ENCODE measurements around the gene GPR157.

The GPR157 gene

DNA sequence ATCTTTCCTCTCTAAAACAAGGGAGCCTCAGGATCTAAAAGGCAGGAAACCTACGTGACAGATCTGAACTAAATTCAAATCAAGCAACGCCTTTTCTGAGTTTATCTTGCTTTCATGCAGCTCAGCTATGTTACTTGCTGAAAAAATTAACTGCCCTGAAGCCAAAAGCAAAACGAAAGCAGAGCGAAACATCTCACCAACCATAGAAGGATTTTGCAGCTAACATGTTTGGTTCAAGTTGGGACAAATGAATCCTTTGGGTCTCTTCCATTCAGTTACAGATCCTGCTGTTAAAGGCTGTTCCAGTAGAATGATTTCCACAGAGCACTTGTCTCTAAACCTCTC lies 59.9 kb downstream of the GPR157 start:
- in situ Hi-C loops (cut with MboI; ENCODE audit: low sequenced_read_pairs): no loop called here

DNA sequence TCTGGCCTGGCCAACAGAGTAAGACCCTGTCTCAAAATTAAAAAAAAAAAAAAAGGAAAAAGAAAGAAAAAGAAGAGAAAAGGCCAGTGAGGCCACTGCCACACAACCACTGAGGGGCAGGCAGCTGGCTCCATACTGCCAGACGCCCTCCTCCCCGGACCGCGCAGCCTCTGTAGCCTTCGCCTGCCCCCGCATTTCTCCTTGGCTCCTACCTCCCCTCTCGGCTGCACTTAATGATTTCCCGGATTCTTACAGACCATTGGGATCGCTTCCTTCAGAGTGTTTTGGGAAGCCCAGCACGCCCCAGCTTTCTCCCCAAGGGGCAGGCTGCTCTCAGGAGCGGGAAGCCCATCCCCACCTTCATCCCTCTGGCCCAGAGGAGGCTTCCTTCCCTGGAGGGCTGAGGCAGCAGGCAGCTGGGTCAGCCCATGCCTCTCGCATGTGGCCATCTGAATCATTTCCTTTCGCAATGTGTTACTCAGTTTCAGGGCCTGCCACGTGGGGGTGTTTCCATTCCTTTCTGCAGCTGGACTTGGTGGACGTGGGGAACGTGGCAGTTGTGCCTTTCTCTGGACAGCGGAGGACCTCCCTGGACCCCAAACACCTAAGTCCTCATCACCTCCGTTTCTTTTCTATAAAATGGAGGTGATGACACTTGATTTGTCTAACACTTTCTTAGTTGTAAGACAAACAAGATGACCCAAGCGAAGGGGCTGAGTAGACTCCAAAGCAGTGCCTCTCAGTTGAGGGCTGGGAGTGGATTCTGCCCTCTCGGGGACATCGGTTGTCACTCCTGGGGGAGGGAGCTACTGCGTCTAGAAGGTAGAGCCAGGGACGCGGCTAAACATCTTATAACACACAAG lies 61.7 kb downstream of the GPR157 start:
- in situ Hi-C loops (cut with MboI; ENCODE audit: low sequenced_read_pairs): no loop called here

DNA sequence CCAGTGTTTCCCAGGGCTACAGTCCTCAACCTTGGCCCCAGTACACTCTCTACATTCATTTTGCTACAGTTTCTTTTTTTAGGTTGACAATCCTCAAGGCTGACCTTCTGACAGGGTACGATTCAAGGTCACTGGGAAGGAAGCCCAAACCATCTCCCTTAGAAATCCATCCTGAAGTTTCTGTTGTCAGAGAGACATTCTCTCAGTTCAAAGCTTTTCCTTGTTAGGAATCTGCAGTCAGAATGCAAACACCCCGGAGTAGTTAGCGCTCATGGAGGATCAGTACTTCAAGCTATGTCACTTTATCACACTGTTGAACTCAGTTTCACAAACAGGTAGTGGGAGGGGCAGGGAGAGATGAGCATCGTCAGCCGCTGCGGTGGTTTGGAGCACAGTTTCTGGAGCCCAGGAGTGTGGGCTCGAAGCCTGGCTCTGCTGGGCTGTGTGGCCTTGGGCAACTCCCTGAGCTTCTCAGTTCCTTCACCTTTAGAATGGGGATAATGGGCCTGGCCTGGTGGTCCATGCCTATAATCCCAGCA lies 63.6 kb downstream of the GPR157 start:
- in situ Hi-C loops (cut with MboI; ENCODE audit: low sequenced_read_pairs): no loop called here

DNA sequence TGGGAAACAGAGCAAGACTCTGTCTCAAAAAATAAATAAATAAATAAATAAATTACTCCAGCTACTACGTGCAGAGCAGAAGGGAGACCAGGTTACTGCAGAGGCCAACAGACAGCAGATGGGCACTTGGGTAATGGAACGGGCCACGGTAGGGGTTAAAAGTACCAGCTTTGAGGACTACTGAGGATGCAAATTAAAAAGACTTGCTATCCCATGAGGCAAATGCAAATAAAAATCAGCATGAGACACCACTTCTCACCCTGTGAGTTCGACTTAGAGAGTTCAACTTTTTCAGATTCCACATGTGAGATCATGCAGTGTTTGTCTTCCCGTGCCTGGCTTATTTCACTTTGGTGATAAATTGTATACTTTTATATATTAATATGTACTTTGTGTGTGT lies 66.1 kb downstream of the GPR157 start:
- in situ Hi-C loops (cut with MboI; ENCODE audit: low sequenced_read_pairs): no loop called here

GRCh38 chr1:9062021-9062471 lies 66.9 kb downstream of the GPR157 start:
- in situ Hi-C loops (cut with MboI; ENCODE audit: low sequenced_read_pairs): no loop called here

DNA sequence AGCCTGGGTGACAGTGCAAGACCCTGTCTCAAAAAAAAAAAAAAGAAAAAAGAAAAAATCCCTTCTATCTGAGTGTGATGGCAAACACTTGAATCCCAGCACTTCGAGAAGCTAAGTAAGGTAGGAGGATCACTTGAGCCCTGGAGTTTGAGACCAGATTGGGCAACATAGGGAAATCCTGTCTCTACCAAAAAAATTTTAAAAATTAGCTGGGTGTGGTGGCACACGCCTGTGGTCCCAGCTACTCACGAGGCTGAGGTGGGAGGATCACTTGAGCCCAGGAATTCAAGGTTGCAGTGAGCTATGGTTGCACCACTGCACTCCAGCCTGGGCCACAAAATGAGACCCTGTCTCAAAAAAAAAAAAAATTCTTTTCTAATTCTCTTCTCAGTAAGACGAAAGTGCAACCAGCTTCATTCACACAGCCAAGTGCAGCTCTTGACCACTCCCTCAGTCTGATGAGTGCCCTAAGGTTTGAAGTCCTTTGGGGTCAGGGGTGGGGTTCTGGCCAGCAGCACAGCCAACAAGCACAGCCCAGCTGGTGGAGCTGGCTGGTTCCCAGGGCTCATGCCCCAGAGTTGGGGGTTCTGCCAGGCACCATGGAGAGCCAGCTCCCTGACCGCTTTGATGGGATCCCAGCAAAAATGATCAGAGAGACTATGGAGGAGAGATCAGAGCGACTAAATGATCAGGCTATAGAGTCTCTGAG lies 67.5 kb downstream of the GPR157 start:
- in situ Hi-C loops (cut with MboI; ENCODE audit: low sequenced_read_pairs): no loop called here

GRCh38 chr1:9059891-9060744 lies 68.8 kb downstream of the GPR157 start:
- in situ Hi-C loops (cut with MboI; ENCODE audit: low sequenced_read_pairs): no loop called here

GRCh38 chr1:9058465-9058864 lies 70.4 kb downstream of the GPR157 start:
- in situ Hi-C loops (cut with MboI; ENCODE audit: low sequenced_read_pairs): no loop called here

DNA sequence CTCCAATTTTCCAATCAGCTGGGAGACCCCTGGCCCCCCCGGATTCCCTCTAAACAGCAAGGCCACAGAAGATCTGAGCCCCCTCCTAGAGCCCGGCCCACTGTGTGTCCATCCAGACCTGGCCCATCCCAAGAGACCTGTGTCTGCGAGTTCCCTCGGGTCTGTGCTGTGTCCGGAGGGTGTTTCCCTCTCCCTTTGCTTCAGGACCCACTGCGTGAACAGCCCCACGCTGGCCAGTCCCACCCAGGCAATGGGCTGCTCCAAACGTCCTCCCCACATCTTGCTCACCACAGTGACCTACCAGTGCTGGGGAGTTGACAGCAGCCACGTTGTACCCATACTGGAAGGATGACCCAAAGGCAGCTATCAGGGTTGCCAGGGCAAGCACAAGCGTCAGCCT lies 71.1 kb downstream of the GPR157 start:
- in situ Hi-C loops (cut with MboI; ENCODE audit: low sequenced_read_pairs): no loop called here

GRCh38 chr1:9052272-9053049 lies 76.4 kb downstream of the GPR157 start:
- in situ Hi-C loops (cut with MboI; ENCODE audit: low sequenced_read_pairs): no loop called here

DNA sequence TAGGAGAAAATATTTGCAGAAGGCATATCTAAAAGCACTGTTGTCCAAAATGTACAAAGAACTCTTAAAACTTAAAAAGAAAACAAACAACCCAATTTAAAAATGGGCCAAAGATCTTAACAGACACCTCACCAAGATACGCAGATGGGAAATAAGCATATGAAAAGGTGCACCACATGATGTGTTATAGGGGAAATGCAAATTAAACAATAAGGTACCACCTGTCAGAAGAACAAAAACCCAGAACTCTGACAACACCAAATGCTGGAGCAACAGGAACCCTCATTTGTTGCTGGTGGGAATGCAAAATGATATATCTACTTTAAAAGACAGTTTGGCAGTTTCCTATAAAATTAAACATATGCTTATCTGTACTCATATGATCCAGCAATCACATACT lies 77.5 kb downstream of the GPR157 start:
- in situ Hi-C loops (cut with MboI; ENCODE audit: low sequenced_read_pairs): no loop called here

DNA sequence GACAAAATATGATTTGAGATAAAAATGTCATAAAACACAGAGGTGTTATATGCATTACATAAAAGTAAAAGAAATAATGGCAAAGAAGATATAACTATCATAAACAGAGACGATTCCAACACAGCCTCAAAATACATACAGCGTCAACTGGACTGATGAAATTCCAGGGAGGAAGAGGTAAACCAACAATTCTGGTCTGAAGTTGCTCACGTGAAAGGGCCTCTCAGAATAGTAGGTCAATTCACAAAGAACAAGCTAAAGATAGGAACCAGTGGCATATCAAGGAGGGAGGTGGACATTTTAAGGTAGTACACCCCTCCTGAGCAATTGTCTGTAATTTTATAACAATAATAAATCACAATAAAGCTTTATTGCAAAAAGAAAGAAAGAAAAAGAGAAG lies 78.1 kb downstream of the GPR157 start:
- in situ Hi-C loops (cut with MboI; ENCODE audit: low sequenced_read_pairs): no loop called here

Measured in HL-60/S4 (cell line).